ENCODE measurements around the gene RNF182. TPM values are rescaled to one million over a fixed set of nuclear protein-coding genes. Genes with fewer than 3 reads are reported as not detected.

RNF182 gene
- total RNA-seq, 1 donor from 2014 or later: 4.2 TPM

- peaks cover 29% of the 10 kb centered on the region for H3K4me1 Mint-ChIP-seq
- no peak for DNase-seq (ENCODE audit: low spot score in 2 of 2, unreplicated experiment in 2 of 2)
- no peaks in the 10 kb centered on the region for H3K9me3 Mint-ChIP-seq
Measured at GRCh38 chr6:13919861-13920260, 4.9 kb upstream of the RNF182 start.

GRCh38 chr6:13920552-13920951, 4.2 kb upstream of the RNF182 start:
- H3K27ac Mint-ChIP-seq: no peak overlapping the region
- H3K27me3 Mint-ChIP-seq (ENCODE audit: low read depth): peaks cover 21% of the 10 kb centered on the region
- peaks cover 33% of the 10 kb centered on the region for H3K4me1 Mint-ChIP-seq
- no peak for DNase-seq (ENCODE audit: low spot score in 2 of 2, unreplicated experiment in 2 of 2)
- TF ChIP-seq CTCF (IDR thresholded peaks at IDR 0.05; ENCODE audit: unreplicated experiment): no peak
- H3K9me3 Mint-ChIP-seq: no peaks in the 10 kb centered on the region
- H3K36me3 Mint-ChIP-seq: no peaks in the 10 kb centered on the region
- H3K4me3 Mint-ChIP-seq: no peak overlapping the region

More at GRCh38 chr6:13919861-13920260, 4.9 kb upstream of the RNF182 start:
- Mint-ChIP-seq H3K27ac (no peak overlapping the region), H3K36me3 (no peaks in the 10 kb centered on the region), H3K4me3 (no peak overlapping the region), H3K27me3 (ENCODE audit: low read depth) (peaks cover 16% of the 10 kb centered on the region)
- TF ChIP-seq CTCF (IDR thresholded peaks at IDR 0.05; ENCODE audit: unreplicated experiment): no peak

- Mint-ChIP-seq H3K27ac (no peak overlapping the region), H3K4me1 (peaks cover 33% of the 10 kb centered on the region)
- DNase-seq (ENCODE audit: low spot score in 2 of 2, unreplicated experiment in 2 of 2): no peak
Measured at GRCh38 chr6:13922750-13923149, 2.0 kb upstream of the RNF182 start.

GRCh38 chr6:13923527-13924145, 1.1 kb upstream of the RNF182 start:
- DNase-seq (ENCODE audit: low spot score in 2 of 2, unreplicated experiment in 2 of 2): no peak
- H3K9me3 Mint-ChIP-seq: no peaks in the 10 kb centered on the region
- no peak for TF ChIP-seq CTCF (IDR thresholded peaks at IDR 0.05; ENCODE audit: unreplicated experiment)
- H3K4me1 Mint-ChIP-seq: peaks cover 33% of the 10 kb centered on the region
- peaks cover 45% of the 10 kb centered on the region for H3K27me3 Mint-ChIP-seq (ENCODE audit: low read depth)
- peak overlapping the region; percentile 77 for H3K4me3 Mint-ChIP-seq
- H3K27ac Mint-ChIP-seq: peak overlapping the region; percentile 58
- H3K36me3 Mint-ChIP-seq: no peaks in the 10 kb centered on the region

More at GRCh38 chr6:13922750-13923149, 2.0 kb upstream of the RNF182 start:
- no peaks in the 10 kb centered on the region for H3K9me3 Mint-ChIP-seq
- TF ChIP-seq CTCF (IDR thresholded peaks at IDR 0.05; ENCODE audit: unreplicated experiment): no peak
- H3K4me3 Mint-ChIP-seq: no peak overlapping the region
- peaks cover 41% of the 10 kb centered on the region for H3K27me3 Mint-ChIP-seq (ENCODE audit: low read depth)
- no peaks in the 10 kb centered on the region for H3K36me3 Mint-ChIP-seq

GRCh38 chr6:13924146-13924948, 405 bp upstream of the RNF182 start:
- no peaks in the 10 kb centered on the region for H3K36me3 Mint-ChIP-seq
- H3K9me3 Mint-ChIP-seq: no peaks in the 10 kb centered on the region
- peak; percentile 63 to 76 for DNase-seq (ENCODE audit: low spot score in 2 of 2, unreplicated experiment in 2 of 2)
- peak overlapping the region; percentile 58 for H3K27ac Mint-ChIP-seq
- TF ChIP-seq CTCF (IDR thresholded peaks at IDR 0.05; ENCODE audit: unreplicated experiment): no peak
- peaks cover 27% of the 10 kb centered on the region for H3K4me1 Mint-ChIP-seq
- H3K4me3 Mint-ChIP-seq: peak overlapping the region; percentile 77
- peaks cover 51% of the 10 kb centered on the region for H3K27me3 Mint-ChIP-seq (ENCODE audit: low read depth)
